GM23248 (cell line): Measurements from ENCODE around the gene TMEM270. TPM values are rescaled to one million over a fixed set of nuclear protein-coding genes. Genes with fewer than 3 reads are reported as not detected.
A peak's percentile ranks its signal among the peaks of the same experiment; 100 is the strongest.
"Not testable (repeated sequence)": the region's sequence is repeated elsewhere in the genome, so short reads cannot be mapped to it uniquely, and the experiment has no call there.

ENCODE experiments used
- DNase-seq: peaks from one replicate; pipeline ENCODE4 v3.0.0-alpha.2; 2015
- H2AFZ ChIP-seq: fragments of 200-600 bp; sonication (generic); 2 replicates; pipeline ENCODE4 v1.6.1; 2016; ENCODE audit warnings: antibody characterized with exemption
- H3F3A ChIP-seq: fragments of 200-600 bp; sonication (generic); 2 replicates; pipeline ENCODE4 v1.6.1; 2016; ENCODE audit warnings: mild to moderate bottlenecking, antibody characterized with exemption, mixed run types; ENCODE audit not compliant: insufficient read depth
- H3K27ac ChIP-seq: fragments of 200-600 bp; sonication (generic); 2 replicates; pipeline ENCODE4 v1.5.1; 2016; ENCODE audit warnings: mild to moderate bottlenecking
- H3K27me3 ChIP-seq: fragments of 200-600 bp; sonication (generic); replicated peaks from 2 replicates; pipeline ENCODE4 v1.6.1; 2016; ENCODE audit warnings: mild to moderate bottlenecking; ENCODE audit not compliant: insufficient read depth
- H3K36me3 ChIP-seq: fragments of 200-600 bp; sonication (generic); 2 replicates; pipeline ENCODE4 v1.6.1; 2016; ENCODE audit warnings: low read depth, mild to moderate bottlenecking
- H3K4me1 ChIP-seq: fragments of 200-600 bp; sonication (generic); 2 replicates; pipeline ENCODE4 v1.6.1; 2016; ENCODE audit warnings: mild to moderate bottlenecking; ENCODE audit not compliant: insufficient read depth
- H3K4me2 ChIP-seq: fragments of 200-600 bp; sonication (generic); one replicate; pipeline ENCODE4 v1.6.1; 2016; ENCODE audit warnings: mild to moderate bottlenecking; ENCODE audit not compliant: unreplicated experiment
- H3K4me3 ChIP-seq: fragments of 200-600 bp; sonication (generic); 2 replicates; pipeline ENCODE4 v1.5.1; 2016; ENCODE audit warnings: mild to moderate bottlenecking
- H3K79me2 ChIP-seq: fragments of 200-600 bp; sonication (generic); 2 replicates; pipeline ENCODE4 v1.6.1; 2016; ENCODE audit warnings: mild to moderate bottlenecking; ENCODE audit not compliant: insufficient read depth
- H3K9ac ChIP-seq: fragments of 200-600 bp; sonication (generic); 2 replicates; pipeline ENCODE4 v1.6.1; 2016; ENCODE audit warnings: mild to moderate bottlenecking
- H3K9me2 ChIP-seq: fragments of 200-600 bp; sonication (generic); 2 replicates; pipeline ENCODE4 v1.6.1; 2016; ENCODE audit warnings: mixed run types, mild to moderate bottlenecking, moderate library complexity; ENCODE audit not compliant: insufficient read depth
- H3K9me3 ChIP-seq: fragments of 200-600 bp; sonication (generic); one replicate; pipeline ENCODE4 v1.6.1; 2017; ENCODE audit warnings: low read depth
- H4K20me1 ChIP-seq: fragments of 200-600 bp; sonication (generic); 2 replicates; pipeline ENCODE4 v1.6.0; 2016; ENCODE audit not compliant: insufficient read depth
- EZH2 ChIP-seq: fragments of 200-600 bp; sonication (generic); IDR thresholded peaks from 2 replicates; pipeline ENCODE4 v1.6.1; 2018; ENCODE audit warnings: antibody characterized with exemption, mild to moderate bottlenecking; ENCODE audit not compliant: insufficient read depth, poor library complexity, severe bottlenecking
- EZH2phosphoT487 ChIP-seq: fragments of 200-600 bp; sonication (generic); IDR thresholded peaks from 2 replicates; pipeline ENCODE4 v1.6.1; 2018; ENCODE audit warnings: antibody characterized with exemption, moderate library complexity, mild to moderate bottlenecking, low read depth; ENCODE audit not compliant: insufficient read depth
- WGBS, 2 experiments: methylation state at CpG; one replicate each; pipeline ENCODE4 v1.1.6; 2015 to 2017; ENCODE audit warnings: low lambda C conversion rate in 2 of 2, low coverage in 1 of 2; ENCODE audit errors: missing lambda C conversion rate in 2 of 2; 5-methylcytosine and 5-hydroxymethylcytosine counted together
- in situ Hi-C: fragments of 300-500 bp; cut with MboI; formaldehyde crosslinking; loops from 2 replicates; pipeline ENCODE4 v1.15.0; 2020
- polyA plus RNA-seq: library from polyadenylated mRNA; unstranded; fragments of >200 nt; fragmentation: Nextera tagmentation; extraction: Ambion mirVana; gene quantifications from 2 replicates; pipeline ENCODE4 v1.2.1, GENCODE V29; 2016
- total RNA-seq: library from RNA; depleted of rRNA; stranded (reverse); fragments of >200 nt; shearing (Covaris generic); gene quantifications from 2 replicates; pipeline ENCODE4 v1.2.3, GENCODE V29; 2014

Gene TMEM270
- total and polyA plus RNA-seq, 2 experiments from 2014 or later, result not detected

DNA sequence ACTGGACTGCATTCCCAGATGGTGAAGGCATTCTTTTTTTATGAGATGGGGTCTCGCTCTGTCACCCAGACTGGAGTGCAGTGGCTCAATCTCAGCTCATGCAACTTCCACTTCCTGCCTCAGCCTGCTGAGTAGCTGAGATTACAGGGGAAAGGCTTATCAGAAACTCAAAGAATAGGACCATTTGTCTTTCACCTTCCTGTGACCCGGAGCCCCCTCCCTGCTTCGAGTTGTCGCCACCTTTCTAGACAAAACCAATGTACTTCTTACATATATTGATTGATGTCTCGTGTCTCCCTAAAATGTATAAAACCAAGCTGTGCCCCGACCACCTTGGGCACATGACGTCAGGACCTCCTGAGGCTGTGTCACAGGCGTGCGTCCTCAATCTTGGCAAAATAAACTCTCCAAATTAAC is 16.8 kb upstream of the TMEM270 start:
- Histone ChIP-seq H3K36me3 (no peaks in the 10 kb centered on the region), H3K9me2 (no peaks in the 10 kb centered on the region), H3K9ac (no peak overlapping the region), H3K27ac (no peak overlapping the region), H3K79me2 (no peaks in the 10 kb centered on the region), H3K4me3 (no peak overlapping the region), H3K27me3 (no peaks in the 10 kb centered on the region), H3F3A (peaks cover 26% of the 10 kb centered on the region), H3K4me2 (no peak overlapping the region), H4K20me1 (no peaks in the 10 kb centered on the region), H2AFZ (no peak overlapping the region), H3K9me3 (no peaks in the 10 kb centered on the region), H3K4me1 (peaks cover 27% of the 10 kb centered on the region)
- DNase-seq, result no peak
- 77 to 80% methylated on average over 9 of the region's 9 CpGs for WGBS, 2 experiments
- in situ Hi-C loops, result no loop called here
- no peak for TF ChIP-seq EZH2
- no peak for TF ChIP-seq EZH2phosphoT487

DNA sequence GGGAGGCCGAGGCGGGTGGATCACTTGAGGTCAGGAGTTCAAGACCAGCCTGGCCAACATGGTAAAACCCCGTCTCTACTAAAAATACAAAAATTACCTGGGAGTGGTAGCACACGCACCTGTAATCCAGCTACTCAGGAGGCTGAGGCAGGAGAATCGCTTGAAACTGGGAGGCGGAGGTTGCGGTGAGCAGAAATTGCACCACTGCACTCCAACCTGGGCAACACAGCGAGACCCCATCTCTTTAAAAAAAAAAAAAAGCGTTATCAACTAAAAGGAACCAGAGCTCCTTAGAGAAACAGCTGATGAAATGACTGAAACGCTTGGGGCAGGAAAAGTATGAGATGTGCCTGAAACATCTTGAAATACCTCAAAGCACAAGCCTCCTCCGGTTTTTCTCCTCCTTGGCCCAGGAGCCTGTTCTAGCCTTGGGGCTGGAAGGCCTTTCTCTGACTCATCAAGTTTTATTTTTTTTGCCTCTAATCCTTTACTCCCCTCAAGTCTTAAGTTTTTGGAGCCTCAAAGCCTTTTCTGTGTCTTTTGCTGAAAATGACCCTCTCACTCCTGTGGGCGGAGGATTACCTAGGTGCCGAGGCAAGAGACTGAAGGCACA is 16.0 kb upstream of the TMEM270 start:
- peak; percentile 88 for DNase-seq
- H3F3A ChIP-seq, result peaks cover 30% of the 10 kb centered on the region
- in situ Hi-C loops, result no loop called here
- no peaks in the 10 kb centered on the region for H3K79me2 ChIP-seq
- 79 to 80% methylated on average over 13 of the region's 13 CpGs for WGBS, 2 experiments
- no peaks in the 10 kb centered on the region for H3K9me2 ChIP-seq
- no peaks in the 10 kb centered on the region for H3K36me3 ChIP-seq
- no peak overlapping the region for H3K9ac ChIP-seq
- no peak overlapping the region for H2AFZ ChIP-seq
- peak overlapping the region; percentile 53 for H3K27ac ChIP-seq
- no peak overlapping the region for H3K4me2 ChIP-seq
- TF ChIP-seq EZH2, result no peak
- TF ChIP-seq EZH2phosphoT487, result no peak
- H4K20me1 ChIP-seq, result no peaks in the 10 kb centered on the region
- peaks cover 35% of the 10 kb centered on the region for H3K4me1 ChIP-seq
- H3K9me3 ChIP-seq, result no peaks in the 10 kb centered on the region
- no peak overlapping the region for H3K4me3 ChIP-seq
- no peaks in the 10 kb centered on the region for H3K27me3 ChIP-seq

GRCh38 chr7:73845701-73846195 is 15.2 kb upstream of the TMEM270 start:
- peaks cover 37% of the 10 kb centered on the region for H3F3A ChIP-seq
- H3K9ac ChIP-seq, DNase-seq, H3K9me3 ChIP-seq, H3K4me3 ChIP-seq, H3K79me2 ChIP-seq, H3K27me3 ChIP-seq, H3K36me3 ChIP-seq, H3K4me2 ChIP-seq, H4K20me1 ChIP-seq, in situ Hi-C loops, H3K9me2 ChIP-seq, H2AFZ ChIP-seq: not testable (repeated sequence)
- WGBS, 2 experiments, result 80 to 82% methylated on average over 12 of the region's 12 CpGs
- peak overlapping the region; percentile 53; the same call in 1 of the 2 replicates for H3K27ac ChIP-seq
- peaks cover 42% of the 10 kb centered on the region for H3K4me1 ChIP-seq

- TF ChIP-seq EZH2phosphoT487 (no peak), EZH2 (no peak)
- WGBS, 2 experiments, result 80% methylated on average over 10 of the region's 10 CpGs
- Histone ChIP-seq H3K36me3 (no peaks in the 10 kb centered on the region), H3K4me2 (no peak overlapping the region), H3K4me1 (peaks cover 55% of the 10 kb centered on the region), H3F3A (peaks cover 40% of the 10 kb centered on the region), H3K27me3 (no peaks in the 10 kb centered on the region), H3K9ac (no peak overlapping the region), H3K4me3 (no peak overlapping the region), H4K20me1 (no peaks in the 10 kb centered on the region), H3K9me2 (no peaks in the 10 kb centered on the region), H2AFZ (no peak overlapping the region), H3K27ac (no peak overlapping the region), H3K79me2 (no peaks in the 10 kb centered on the region), H3K9me3 (no peaks in the 10 kb centered on the region)
- DNase-seq, result peak; percentile 44
- in situ Hi-C loops, result no loop called here
Measured at GRCh38 chr7:73847941-73848723, 12.8 kb upstream of the TMEM270 start.
